ENCODE measurements around the gene PLEKHA5. TPM values are rescaled to one million over a fixed set of nuclear protein-coding genes. Genes with fewer than 3 reads are reported as not detected.

PLEKHA5 gene
- total RNA-seq, 2 donors from 2014 or later = 3.7 to 4.6 TPM

DNA sequence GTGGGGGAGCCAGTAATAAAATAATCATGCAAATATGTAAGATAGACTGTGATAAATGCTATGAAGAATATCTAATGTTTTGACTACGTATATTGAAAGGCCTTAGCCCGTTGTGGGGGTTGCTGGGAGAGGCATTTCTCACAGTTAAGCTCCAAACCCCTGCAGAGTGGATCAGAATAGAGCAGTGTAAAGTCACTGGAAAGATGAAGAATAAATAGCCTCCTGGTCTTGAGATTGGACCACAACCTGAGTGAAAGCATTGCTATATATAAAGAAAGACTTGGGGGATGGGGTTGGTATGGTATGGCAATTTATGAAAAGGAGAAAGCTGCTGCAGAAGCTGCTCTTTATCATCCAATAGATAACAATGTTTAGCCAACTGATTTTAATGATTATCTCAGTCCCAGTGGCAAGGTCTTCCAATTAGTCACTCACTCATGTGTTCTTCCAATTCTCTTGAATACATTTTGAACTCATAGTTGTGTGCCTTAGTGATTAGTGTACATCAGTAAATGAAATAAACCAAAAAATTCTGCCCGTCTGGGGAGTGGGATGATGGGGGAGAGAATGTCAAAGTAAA, 10.2 kb downstream of the PLEKHA5 start:
- Mint-ChIP-seq H3K27me3 (ENCODE audit: low read depth) (no peaks in the 10 kb centered on the region), H3K9me3 (no peaks in the 10 kb centered on the region), H3K27ac (no peak overlapping the region), H3K4me1 (ENCODE audit: low read depth) (no peaks in the 10 kb centered on the region), H3K4me3 (no peak overlapping the region), H3K36me3 (ENCODE audit: insufficient read depth in 2 of 2) (no peaks in the 10 kb centered on the region)
- no peak for ATAC-seq (replicated peaks in 1 of 2)
- DNase-seq = no peak

DNA sequence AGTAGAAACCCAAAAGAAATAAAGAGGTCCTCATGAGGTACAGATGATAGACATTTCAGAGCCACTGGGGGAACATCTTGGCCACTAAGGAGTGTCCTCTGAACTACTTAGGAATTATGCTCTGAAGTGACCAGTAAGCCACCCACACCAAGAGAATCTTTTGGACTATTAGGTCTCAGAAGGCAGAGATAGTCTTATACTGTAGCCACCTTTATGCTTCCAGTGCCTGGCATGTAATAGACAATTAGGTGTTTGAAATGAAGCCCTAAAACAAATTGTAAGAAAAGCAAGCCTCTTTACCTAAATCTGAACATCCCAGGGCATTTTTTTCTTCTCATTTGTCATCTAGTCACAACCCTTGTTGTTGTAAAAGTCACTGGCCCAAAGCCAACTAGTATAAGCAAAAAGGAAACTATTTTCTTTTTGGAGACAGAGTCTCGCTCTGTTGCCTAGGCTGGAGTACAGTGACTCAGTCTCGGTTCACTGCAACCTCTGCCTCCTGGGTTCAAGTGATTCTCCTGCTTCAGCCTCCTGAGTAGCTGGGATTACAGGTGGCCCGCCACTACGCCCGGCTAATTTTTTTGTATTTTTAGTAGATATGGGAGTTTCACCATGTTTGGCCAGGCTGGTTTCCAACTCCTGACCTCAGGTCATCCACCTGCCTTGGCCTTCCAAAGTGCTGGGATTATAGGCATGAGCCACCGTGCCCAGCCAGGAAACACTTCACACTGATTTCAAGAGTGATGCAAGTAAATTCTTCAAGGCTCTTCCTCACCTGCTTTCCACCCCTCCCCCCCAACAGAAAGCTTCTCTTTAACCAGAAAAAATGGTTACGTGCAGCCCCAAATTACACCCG, 11.1 kb downstream of the PLEKHA5 start:
- no peak overlapping the region for H3K4me3 Mint-ChIP-seq
- H3K36me3 Mint-ChIP-seq (ENCODE audit: insufficient read depth in 2 of 2) = no peaks in the 10 kb centered on the region
- H3K27me3 Mint-ChIP-seq (ENCODE audit: low read depth) = no peaks in the 10 kb centered on the region
- ATAC-seq (replicated peaks in 1 of 2) (no peak), DNase-seq (no peak)
- no peaks in the 10 kb centered on the region for H3K4me1 Mint-ChIP-seq (ENCODE audit: low read depth)
- H3K27ac Mint-ChIP-seq = no peak overlapping the region
- H3K9me3 Mint-ChIP-seq = no peaks in the 10 kb centered on the region

DNA sequence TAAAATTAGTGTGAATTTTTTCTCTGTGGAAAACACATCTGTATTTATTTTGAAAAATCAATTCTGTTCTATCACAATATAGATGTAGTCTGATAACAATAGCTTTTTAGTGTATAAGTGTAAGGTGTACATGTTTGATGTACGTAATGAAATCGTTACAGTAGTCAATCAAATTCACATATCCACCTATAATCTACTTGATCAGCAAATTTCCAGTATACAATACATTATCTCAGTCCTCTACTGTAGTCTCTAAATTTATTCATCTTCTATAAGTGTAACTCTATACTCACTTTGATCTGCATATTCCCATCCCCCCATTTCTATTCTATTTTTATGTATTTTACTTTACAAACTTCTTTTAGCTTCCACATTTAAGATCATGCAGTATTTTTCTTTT, 13.0 kb downstream of the PLEKHA5 start:
- Mint-ChIP-seq H3K4me3 (no peak overlapping the region), H3K4me1 (ENCODE audit: low read depth) (no peaks in the 10 kb centered on the region), H3K27me3 (ENCODE audit: low read depth) (no peaks in the 10 kb centered on the region), H3K36me3 (ENCODE audit: insufficient read depth in 2 of 2) (no peaks in the 10 kb centered on the region), H3K27ac (no peak overlapping the region), H3K9me3 (no peaks in the 10 kb centered on the region)
- no peak for DNase-seq
- ATAC-seq (replicated peaks in 1 of 2) = no peak

DNA sequence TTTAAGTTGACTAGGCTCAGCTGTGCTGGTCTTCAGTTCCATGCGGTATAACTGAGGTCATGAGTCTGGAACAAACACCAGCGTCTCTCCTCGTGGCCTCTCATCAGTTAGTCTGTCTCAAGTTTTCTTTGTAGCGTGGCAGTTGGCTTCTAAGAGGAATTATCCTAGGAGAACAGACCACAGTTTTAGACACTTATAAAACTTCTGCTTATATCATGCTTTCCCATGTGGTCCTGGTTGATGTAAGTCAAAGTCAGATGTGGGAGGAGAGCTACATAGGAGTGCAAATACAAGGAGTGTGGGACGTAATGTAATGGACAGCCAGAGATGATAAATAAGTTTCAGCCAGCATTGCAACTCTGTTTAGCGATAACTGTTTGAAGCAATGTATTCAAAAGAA, 14.8 kb downstream of the PLEKHA5 start:
- ATAC-seq (replicated peaks in 1 of 2) (no peak), DNase-seq (no peak)
- H3K4me3 Mint-ChIP-seq = no peak overlapping the region
- H3K9me3 Mint-ChIP-seq = no peaks in the 10 kb centered on the region
- H3K4me1 Mint-ChIP-seq (ENCODE audit: low read depth) = no peaks in the 10 kb centered on the region
- H3K36me3 Mint-ChIP-seq (ENCODE audit: insufficient read depth in 2 of 2) = no peaks in the 10 kb centered on the region
- H3K27ac Mint-ChIP-seq = no peak overlapping the region
- no peaks in the 10 kb centered on the region for H3K27me3 Mint-ChIP-seq (ENCODE audit: low read depth)

DNA sequence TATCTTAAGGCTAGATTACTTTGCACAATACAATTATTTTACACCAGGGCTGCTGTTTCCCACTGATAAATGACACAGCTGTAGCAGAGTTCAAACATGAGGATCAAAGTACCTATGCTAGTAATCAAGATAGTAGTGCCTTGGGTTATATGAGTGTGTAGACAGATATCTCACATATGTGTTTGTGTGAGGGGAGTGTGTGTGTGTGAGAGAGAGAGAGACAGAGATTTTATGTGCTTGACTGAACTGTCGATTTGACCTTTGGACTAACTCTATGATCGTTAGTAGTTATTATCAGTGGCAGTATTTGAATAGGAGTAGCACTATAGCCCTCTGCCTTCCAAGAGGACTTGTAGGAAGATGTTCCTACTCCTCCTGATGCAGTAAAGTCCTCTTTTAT, 15.5 kb downstream of the PLEKHA5 start:
- no peak for DNase-seq
- no peaks in the 10 kb centered on the region for H3K4me1 Mint-ChIP-seq (ENCODE audit: low read depth)
- H3K36me3 Mint-ChIP-seq (ENCODE audit: insufficient read depth in 2 of 2) = no peaks in the 10 kb centered on the region

DNA sequence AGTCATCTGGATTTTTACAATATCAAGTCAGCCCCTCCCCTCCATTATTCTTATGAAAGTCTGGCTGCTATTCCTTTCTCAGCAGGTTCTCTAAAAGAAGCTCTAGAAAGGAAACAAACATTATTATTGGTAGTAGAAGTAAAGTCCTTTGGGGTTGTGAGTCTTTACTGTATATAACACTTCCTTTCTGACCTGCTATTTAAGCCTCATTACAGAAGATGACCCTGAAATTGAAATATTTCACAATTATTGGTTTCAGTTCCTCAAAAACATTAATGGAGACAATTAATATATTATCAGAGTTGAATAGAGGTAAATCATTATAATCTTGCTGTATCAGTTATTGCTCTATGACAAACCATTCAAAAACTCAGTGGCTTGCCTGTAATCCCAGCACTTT, 19.3 kb downstream of the PLEKHA5 start:
- Mint-ChIP-seq H3K9me3 (no peaks in the 10 kb centered on the region), H3K4me3 (no peak overlapping the region), H3K36me3 (ENCODE audit: insufficient read depth in 2 of 2) (no peaks in the 10 kb centered on the region), H3K4me1 (ENCODE audit: low read depth) (no peaks in the 10 kb centered on the region), H3K27me3 (ENCODE audit: low read depth) (no peaks in the 10 kb centered on the region), H3K27ac (no peak overlapping the region)
- DNase-seq (no peak), ATAC-seq (replicated peaks in 1 of 2) (no peak)

More for the DNA sequence above, 15.5 kb downstream of the PLEKHA5 start:
- no peaks in the 10 kb centered on the region for H3K27me3 Mint-ChIP-seq (ENCODE audit: low read depth)
- ATAC-seq (replicated peaks in 1 of 2) = no peak
- no peak overlapping the region for H3K27ac Mint-ChIP-seq
- no peak overlapping the region for H3K4me3 Mint-ChIP-seq
- no peaks in the 10 kb centered on the region for H3K9me3 Mint-ChIP-seq

DNA sequence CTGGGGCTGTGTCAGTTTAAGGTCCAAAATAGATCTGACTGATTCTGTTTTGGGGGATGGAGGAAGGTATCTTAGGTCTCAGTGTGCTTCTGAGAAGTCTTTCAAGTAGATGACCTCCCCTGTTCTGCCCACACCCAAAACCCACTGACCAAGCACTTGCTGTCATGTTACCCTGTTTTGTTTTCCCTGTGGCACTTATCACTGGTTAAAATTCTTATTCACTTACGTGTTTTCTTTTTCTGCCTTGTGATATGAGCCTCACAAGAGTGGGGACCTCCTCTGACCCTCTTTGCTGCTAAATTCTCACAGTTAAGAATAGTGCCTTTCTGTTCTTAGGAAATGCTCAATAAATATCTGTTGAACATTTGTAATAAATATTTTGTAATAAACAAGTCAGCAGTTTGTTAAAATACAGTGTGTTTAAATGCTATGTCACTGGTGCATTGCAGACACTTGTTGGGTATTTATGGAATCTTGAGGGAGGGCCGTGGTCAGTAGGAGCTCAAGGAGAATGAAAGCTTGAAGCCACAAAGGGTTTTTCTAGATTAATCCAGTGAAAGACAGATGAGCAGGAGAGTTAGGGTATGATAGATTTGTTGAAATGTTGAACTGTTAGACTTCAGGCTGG, 20.9 kb downstream of the PLEKHA5 start:
- ATAC-seq (replicated peaks in 1 of 2) = no peak
- Mint-ChIP-seq H3K9me3 (no peaks in the 10 kb centered on the region), H3K36me3 (ENCODE audit: insufficient read depth in 2 of 2) (no peaks in the 10 kb centered on the region), H3K4me1 (ENCODE audit: low read depth) (no peaks in the 10 kb centered on the region), H3K27ac (no peak overlapping the region), H3K27me3 (ENCODE audit: low read depth) (no peaks in the 10 kb centered on the region), H3K4me3 (no peak overlapping the region)
- no peak for DNase-seq

DNA sequence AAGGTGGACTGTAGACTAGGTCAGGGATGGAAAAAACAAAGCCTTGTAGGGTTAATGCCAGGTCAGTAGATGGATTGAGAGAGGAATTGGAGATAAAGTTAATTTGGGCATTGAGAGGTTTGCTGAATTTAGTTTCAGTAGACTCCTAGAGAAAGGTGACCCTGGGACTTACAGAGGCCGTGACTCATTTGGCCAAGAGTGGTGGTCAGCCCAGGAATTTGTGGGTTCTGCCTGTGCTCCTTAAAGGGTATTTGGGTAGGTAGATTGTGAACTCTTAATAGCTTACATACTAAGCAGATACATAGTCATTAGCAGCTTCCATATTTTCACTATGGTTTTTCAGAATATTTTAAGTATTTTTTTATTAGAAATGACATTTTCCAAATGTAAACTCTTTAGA, 21.8 kb downstream of the PLEKHA5 start:
- DNase-seq (no peak), ATAC-seq (replicated peaks in 1 of 2) (no peak)
- Mint-ChIP-seq H3K27me3 (ENCODE audit: low read depth) (no peaks in the 10 kb centered on the region), H3K9me3 (no peaks in the 10 kb centered on the region), H3K36me3 (ENCODE audit: insufficient read depth in 2 of 2) (no peaks in the 10 kb centered on the region), H3K27ac (no peak overlapping the region), H3K4me1 (ENCODE audit: low read depth) (no peaks in the 10 kb centered on the region), H3K4me3 (no peak overlapping the region)

DNA sequence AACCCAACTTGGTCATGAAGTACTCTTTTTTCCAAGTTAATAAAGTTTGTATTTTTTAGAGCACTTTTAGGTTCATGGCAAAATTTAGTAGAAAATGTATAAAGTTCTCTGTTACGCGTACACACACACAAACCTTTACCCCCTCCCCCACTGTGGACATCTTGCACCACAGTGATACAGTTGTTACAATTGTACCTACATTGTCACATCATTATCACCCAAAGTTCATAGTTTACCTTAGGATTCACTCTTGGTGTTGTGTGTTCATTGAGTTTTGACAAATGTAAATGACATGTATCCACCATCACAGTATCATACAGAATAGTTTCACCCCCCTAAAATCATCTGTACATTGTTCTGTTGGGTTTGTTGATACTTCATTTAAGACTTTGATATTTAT, 23.9 kb downstream of the PLEKHA5 start:
- ATAC-seq (replicated peaks in 1 of 2) (no peak), DNase-seq (no peak)
- Mint-ChIP-seq H3K4me1 (ENCODE audit: low read depth) (no peaks in the 10 kb centered on the region), H3K36me3 (ENCODE audit: insufficient read depth in 2 of 2) (no peaks in the 10 kb centered on the region), H3K9me3 (no peaks in the 10 kb centered on the region), H3K4me3 (no peak overlapping the region), H3K27ac (no peak overlapping the region), H3K27me3 (ENCODE audit: low read depth) (no peaks in the 10 kb centered on the region)

DNA sequence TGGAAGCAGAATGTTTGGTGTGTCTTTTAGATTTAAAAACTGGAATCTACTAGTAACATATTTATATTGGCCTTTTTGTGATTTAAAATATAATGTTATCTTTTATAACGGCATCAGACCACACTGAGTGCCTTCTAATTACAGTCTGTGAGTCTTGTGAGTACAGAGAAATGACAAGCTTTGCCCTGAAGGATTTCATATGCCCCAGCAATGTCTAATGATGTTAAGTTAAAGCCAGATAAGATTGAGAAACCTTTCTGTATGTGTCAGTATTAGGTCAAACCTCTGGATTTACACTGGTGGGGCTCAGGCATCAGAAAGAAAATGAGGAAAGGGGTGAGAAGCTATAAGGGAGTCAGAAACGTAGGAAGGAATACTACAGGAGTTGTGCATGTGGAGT, 25.2 kb downstream of the PLEKHA5 start:
- Mint-ChIP-seq H3K36me3 (ENCODE audit: insufficient read depth in 2 of 2) (no peaks in the 10 kb centered on the region), H3K27ac (no peak overlapping the region), H3K27me3 (ENCODE audit: low read depth) (no peaks in the 10 kb centered on the region), H3K4me1 (ENCODE audit: low read depth) (no peaks in the 10 kb centered on the region), H3K4me3 (no peak overlapping the region), H3K9me3 (no peaks in the 10 kb centered on the region)
- DNase-seq = no peak
- ATAC-seq (replicated peaks in 1 of 2) = no peak

DNA sequence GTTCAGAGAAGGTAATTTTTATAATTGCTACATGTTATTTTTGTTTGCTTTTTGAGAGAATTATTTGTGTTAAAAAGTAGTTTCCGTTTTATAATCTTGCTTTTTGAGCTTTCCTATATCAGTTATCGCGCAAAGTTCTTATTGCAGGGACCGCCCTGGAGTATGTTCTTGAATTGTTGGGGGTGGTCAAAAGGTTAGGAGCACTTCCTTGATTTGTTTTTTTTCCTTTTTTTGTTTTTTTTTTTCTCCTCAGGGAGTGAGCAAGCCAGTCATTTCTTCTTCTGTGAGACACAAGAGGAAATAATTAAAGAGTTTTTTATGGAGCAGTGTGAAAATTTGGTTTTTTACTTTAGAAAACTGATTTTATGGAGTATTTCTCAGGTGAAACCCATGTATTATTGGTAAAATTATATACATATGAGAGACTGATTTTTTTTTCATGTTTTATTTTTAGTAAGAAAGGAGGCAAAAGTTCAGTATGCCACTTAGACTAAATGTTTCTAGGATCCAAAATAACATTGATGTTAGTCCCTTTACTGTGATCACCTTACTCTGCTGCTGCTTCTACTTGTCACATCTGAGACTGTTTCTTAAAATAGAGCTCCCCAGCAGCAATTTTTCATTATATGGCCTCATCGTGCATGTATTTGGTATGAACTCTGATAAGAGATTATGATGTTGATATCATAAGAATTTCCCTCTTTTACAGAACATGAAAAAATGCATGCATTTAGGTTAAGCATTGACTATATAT, 26.6 kb downstream of the PLEKHA5 start:
- H3K4me1 Mint-ChIP-seq (ENCODE audit: low read depth) = no peaks in the 10 kb centered on the region
- ATAC-seq (replicated peaks in 1 of 2) = no peak

DNA sequence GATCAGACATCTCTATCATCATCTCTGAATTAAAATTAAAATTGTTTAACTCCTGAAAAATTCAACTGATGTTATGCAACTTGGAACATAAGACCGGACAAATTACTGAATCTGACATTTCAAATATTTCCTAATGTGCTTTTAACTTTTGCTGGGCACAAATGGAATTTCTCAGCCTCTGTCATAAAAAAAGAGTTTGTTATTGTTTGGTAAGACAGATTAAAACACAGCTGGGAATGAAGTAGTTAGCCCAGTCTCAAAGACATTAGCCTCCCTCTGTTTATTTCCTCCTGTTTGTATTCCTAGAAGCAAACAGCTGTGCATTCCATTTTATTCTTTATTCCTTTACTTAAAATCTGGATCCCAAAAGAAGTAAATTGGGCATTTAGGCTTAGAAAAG, 29.4 kb downstream of the PLEKHA5 start:
- Mint-ChIP-seq H3K36me3 (ENCODE audit: insufficient read depth in 2 of 2) (no peaks in the 10 kb centered on the region), H3K4me1 (ENCODE audit: low read depth) (no peaks in the 10 kb centered on the region), H3K4me3 (no peak overlapping the region), H3K9me3 (no peaks in the 10 kb centered on the region), H3K27me3 (ENCODE audit: low read depth) (no peaks in the 10 kb centered on the region), H3K27ac (no peak overlapping the region)
- DNase-seq = no peak
- ATAC-seq (replicated peaks in 1 of 2) = no peak

More for the DNA sequence above, 26.6 kb downstream of the PLEKHA5 start:
- Mint-ChIP-seq H3K27me3 (ENCODE audit: low read depth) (no peaks in the 10 kb centered on the region), H3K27ac (no peak overlapping the region), H3K9me3 (no peaks in the 10 kb centered on the region), H3K4me3 (no peak overlapping the region), H3K36me3 (ENCODE audit: insufficient read depth in 2 of 2) (no peaks in the 10 kb centered on the region)
- no peak for DNase-seq

DNA sequence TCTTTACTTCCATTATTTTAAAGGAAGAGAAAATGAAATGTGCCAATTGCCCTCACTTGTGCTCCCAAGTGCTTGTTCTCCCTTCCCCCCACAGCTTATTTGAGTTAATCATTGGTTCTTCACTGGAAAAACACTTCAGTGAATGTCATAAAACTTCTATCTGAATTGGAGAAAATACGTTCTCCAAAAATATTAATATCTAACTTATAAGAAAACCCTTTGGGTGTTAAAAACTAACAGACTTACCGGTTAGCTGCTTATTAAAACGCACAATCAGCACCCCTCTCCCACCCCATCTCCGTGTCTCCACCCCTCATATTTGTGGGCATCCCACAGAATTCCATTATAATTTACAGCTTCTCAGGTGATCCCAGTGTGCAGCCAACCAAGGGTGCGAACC, 31.7 kb downstream of the PLEKHA5 start:
- Mint-ChIP-seq H3K36me3 (ENCODE audit: insufficient read depth in 2 of 2) (peaks cover 0 to 2% of the 10 kb centered on the region in 2 donors), H3K4me1 (ENCODE audit: low read depth) (no peaks in the 10 kb centered on the region), H3K9me3 (no peaks in the 10 kb centered on the region), H3K27ac (no peak overlapping the region), H3K27me3 (ENCODE audit: low read depth) (no peaks in the 10 kb centered on the region), H3K4me3 (no peak overlapping the region)
- no peak for DNase-seq
- no peak for ATAC-seq (replicated peaks in 1 of 2)
